Measurements from ENCODE around the gene PUSL1.

GRCh38 chr1:1293263-1294249, 14.8 kb upstream of the PUSL1 start:
- TF ChIP-seq POLR2A (IDR thresholded peaks at IDR 0.05; ENCODE audit: low read depth, low read length) (no peak), TAF1 (IDR thresholded peaks at IDR 0.05; ENCODE audit: borderline replicate concordance, low read depth, low read length) (no peak), POLR2AphosphoS5 (IDR thresholded peaks at IDR 0.05; ENCODE audit: low read depth, low read length) (no peak)
